GM18873 (cell line): ENCODE measurements around the gene GPR45.
"Not testable (repeated sequence)": the region's sequence is repeated elsewhere in the genome, so short reads cannot be mapped to it uniquely, and the experiment has no call there.

Experiments
- ATAC-seq: cut with Tn5 transposase; IDR thresholded peaks from one replicate; pipeline ENCODE4 v1.9.1; 2021; ENCODE audit warnings: mild to moderate bottlenecking, moderate library complexity, moderate number of reproducible peaks; ENCODE audit not compliant: unreplicated experiment, low FRiP score

Gene GPR45

GRCh38 chr2:105251016-105251648 lies 9.6 kb downstream of the GPR45 start:
- ATAC-seq = not testable (repeated sequence)

- ATAC-seq = no peak
These were observed 10.7 kb downstream of the GPR45 start for GRCh38 chr2:105252271-105252670.

- ATAC-seq = no peak
These were observed 13.1 kb downstream of the GPR45 start for GRCh38 chr2:105254531-105255210.

- ATAC-seq = no peak
These were observed 14.4 kb downstream of the GPR45 start for GRCh38 chr2:105255979-105256378.

GRCh38 chr2:105256431-105257047 lies 15.0 kb downstream of the GPR45 start:
- no peak for ATAC-seq

GRCh38 chr2:105257981-105258380 lies 16.4 kb downstream of the GPR45 start:
- no peak for ATAC-seq

- ATAC-seq = no peak
These were observed 17.4 kb downstream of the GPR45 start for GRCh38 chr2:105258835-105259350.

- ATAC-seq = no peak
These were observed 19.5 kb downstream of the GPR45 start for GRCh38 chr2:105261061-105261460.

- ATAC-seq = no peak
These were observed 21.1 kb downstream of the GPR45 start for GRCh38 chr2:105262651-105263091.

- no peak for ATAC-seq
These were observed 27.9 kb downstream of the GPR45 start for GRCh38 chr2:105269426-105269825.

- ATAC-seq = no peak
These were observed 30.0 kb downstream of the GPR45 start for GRCh38 chr2:105271393-105272045.

- no peak for ATAC-seq
These were observed 30.6 kb downstream of the GPR45 start for GRCh38 chr2:105272176-105272575.

- ATAC-seq = no peak
These were observed 32.5 kb downstream of the GPR45 start for GRCh38 chr2:105274046-105274445.

GRCh38 chr2:105278654-105279053 lies 37.1 kb downstream of the GPR45 start:
- ATAC-seq = no peak

- no peak for ATAC-seq
These were observed 37.6 kb downstream of the GPR45 start for GRCh38 chr2:105279126-105279525.

GRCh38 chr2:105280281-105280680 lies 38.7 kb downstream of the GPR45 start:
- ATAC-seq = no peak

GRCh38 chr2:105283532-105283931 lies 42.0 kb downstream of the GPR45 start:
- no peak for ATAC-seq

- no peak for ATAC-seq
These were observed 46.1 kb downstream of the GPR45 start for GRCh38 chr2:105287692-105288091.

- ATAC-seq = no peak
These were observed 46.6 kb downstream of the GPR45 start for GRCh38 chr2:105288133-105288532.

- ATAC-seq = no peak
These were observed 49.6 kb downstream of the GPR45 start for GRCh38 chr2:105290981-105291660.
